PC-3 (cell line): Measurements from ENCODE around the gene CFAP46.

Source experiments
- CTCF ChIP-seq: fragments of 300-600 bp; sonication (generic); conservative IDR thresholded peaks from 2 replicates; pipeline ENCODE4 v1.5.1; 2017; ENCODE audit warnings: antibody characterized with exemption, low read depth, mild to moderate bottlenecking, low read length
- EZH2 ChIP-seq: fragments of 300-600 bp; sonication (generic); IDR thresholded peaks from one replicate; pipeline ENCODE4 v1.6.1; 2017; ENCODE audit warnings: antibody characterized with exemption, mild to moderate bottlenecking, low read length; ENCODE audit not compliant: unreplicated experiment
- EZH2phosphoT487 ChIP-seq: fragments of 300-600 bp; sonication (generic); IDR thresholded peaks from 2 replicates; pipeline ENCODE4 v1.6.1; 2018; ENCODE audit warnings: mild to moderate bottlenecking, antibody characterized with exemption, low read length, borderline replicate concordance

- TF ChIP-seq CTCF (no peak), EZH2 (no peak), EZH2phosphoT487 (no peak)
Observed at GRCh38 chr10:132779549-132780294, 162.6 kb downstream of the CFAP46 start.
